Peyer's patch (tissue), 4 donors: Measurements from ENCODE around the gene TXNDC9.

Experiments
- POLR2A ChIP-seq, 2 donors: fragments of 450-650 bp; IDR thresholded peaks; one replicate each; pipeline ENCODE4 v1.5.1; 2017; ENCODE audit warnings: antibody characterized with exemption in 2 of 2, mild to moderate bottlenecking in 2 of 2, moderate library complexity in 2 of 2
- TF ChIP-seq, protein P1 (sequence below), 6 experiments: fragments of 450-650 bp in 4 of 6; fragments of 200-600 bp in 2 of 6; sonication (generic) in 1 of 6; IDR thresholded peaks; one replicate each; pipeline ENCODE4 v1.5.1; 2017 to 2019; ENCODE audit warnings: antibody characterized with exemption in 6 of 6, mild to moderate bottlenecking in 3 of 6, moderate library complexity in 1 of 6

DNA sequence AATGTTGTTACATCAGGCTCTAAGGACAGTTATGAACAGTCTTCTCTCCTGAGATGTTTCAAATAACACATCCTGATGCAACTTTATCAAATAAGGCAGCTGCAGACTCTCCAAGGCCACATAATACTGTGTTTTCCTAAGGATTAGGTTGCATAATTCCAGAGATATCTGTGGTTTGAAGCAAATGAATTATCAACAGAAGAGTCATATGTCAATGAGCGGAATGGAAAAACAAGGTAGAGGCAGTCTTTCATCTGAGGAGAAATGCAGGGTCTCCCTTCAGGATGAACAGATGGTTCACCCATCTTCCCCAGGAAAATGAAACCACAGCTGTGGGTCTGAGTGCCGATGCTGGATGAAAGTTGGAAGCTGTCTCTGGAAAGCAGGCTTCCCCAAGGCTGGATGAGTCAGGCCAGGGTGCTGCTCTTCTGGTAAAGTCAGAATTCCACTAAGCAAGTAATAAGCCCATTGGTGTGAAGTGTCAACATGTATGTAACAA lies 57.3 kb downstream of the TXNDC9 start:
- TF ChIP-seq, protein P1, sequence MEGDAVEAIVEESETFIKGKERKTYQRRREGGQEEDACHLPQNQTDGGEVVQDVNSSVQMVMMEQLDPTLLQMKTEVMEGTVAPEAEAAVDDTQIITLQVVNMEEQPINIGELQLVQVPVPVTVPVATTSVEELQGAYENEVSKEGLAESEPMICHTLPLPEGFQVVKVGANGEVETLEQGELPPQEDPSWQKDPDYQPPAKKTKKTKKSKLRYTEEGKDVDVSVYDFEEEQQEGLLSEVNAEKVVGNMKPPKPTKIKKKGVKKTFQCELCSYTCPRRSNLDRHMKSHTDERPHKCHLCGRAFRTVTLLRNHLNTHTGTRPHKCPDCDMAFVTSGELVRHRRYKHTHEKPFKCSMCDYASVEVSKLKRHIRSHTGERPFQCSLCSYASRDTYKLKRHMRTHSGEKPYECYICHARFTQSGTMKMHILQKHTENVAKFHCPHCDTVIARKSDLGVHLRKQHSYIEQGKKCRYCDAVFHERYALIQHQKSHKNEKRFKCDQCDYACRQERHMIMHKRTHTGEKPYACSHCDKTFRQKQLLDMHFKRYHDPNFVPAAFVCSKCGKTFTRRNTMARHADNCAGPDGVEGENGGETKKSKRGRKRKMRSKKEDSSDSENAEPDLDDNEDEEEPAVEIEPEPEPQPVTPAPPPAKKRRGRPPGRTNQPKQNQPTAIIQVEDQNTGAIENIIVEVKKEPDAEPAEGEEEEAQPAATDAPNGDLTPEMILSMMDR (IDR thresholded peaks at IDR 0.05): no peak
- TF ChIP-seq POLR2A (IDR thresholded peaks at IDR 0.05): no peak
